ENCODE data around the gene KRTAP5-7. TPM values are rescaled to one million over a fixed set of nuclear protein-coding genes. Genes with fewer than 3 reads are reported as not detected.
"Not testable (repeated sequence)": the region's sequence is repeated elsewhere in the genome, so short reads cannot be mapped to it uniquely, and the experiment has no call there.

KRTAP5-7 gene, protein sequence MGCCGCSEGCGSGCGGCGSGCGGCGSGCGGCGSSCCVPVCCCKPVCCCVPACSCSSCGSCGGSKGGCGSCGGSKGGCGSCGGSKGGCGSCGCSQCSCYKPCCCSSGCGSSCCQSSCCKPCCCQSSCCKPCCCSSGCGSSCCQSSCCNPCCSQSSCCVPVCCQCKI
- under 1 TPM; 0.17 to 0.24 TPM for total RNA-seq

DNA sequence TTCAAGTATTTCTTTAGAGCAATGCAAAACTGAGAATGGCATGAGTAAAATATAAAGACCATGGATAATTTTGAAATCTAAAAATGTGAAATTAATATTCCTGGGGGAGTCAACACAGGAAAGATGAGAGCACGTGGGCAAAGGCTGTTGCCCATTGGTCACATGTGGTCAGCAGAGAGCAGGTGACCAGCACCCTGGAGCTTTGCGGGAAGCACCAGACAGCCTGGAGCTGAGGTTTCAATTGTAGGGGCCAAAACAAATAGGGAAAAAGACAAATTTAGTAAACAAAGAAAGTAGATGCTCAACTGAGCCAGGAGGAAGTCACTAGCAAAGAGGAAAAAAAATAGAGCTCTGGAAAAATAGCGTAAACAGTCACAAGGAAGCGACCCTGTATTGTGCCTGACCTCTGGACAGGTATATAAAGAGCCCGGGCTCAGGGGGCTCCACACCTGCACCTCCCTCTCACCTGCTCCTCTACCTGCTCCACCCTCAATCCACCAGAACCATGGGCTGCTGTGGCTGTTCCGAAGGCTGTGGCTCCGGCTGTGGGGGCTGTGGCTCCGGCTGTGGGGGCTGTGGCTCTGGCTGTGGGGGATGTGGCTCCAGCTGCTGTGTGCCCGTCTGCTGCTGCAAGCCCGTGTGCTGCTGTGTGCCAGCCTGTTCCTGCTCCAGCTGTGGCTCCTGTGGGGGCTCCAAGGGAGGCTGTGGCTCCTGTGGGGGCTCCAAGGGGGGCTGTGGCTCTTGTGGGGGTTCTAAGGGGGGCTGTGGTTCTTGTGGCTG is at the start of gene KRTAP5-7:
Gene KRTAP5-7 (plus strand): TSS at position 472 of the 780 bp plus-strand sequence. CDS start 34 bp downstream, at position 506.
- H3K4me1 ChIP-seq; H3K27ac ChIP-seq; intact Hi-C loops (cut with DNase I); H3K36me3 ChIP-seq; H3K9ac ChIP-seq (ENCODE audit: low read depth in 2 of 2, low read length in 2 of 2); DNase-seq; H3K4me3 ChIP-seq; H3K9me3 ChIP-seq; H3K27me3 ChIP-seq: not testable (repeated sequence)

DNA sequence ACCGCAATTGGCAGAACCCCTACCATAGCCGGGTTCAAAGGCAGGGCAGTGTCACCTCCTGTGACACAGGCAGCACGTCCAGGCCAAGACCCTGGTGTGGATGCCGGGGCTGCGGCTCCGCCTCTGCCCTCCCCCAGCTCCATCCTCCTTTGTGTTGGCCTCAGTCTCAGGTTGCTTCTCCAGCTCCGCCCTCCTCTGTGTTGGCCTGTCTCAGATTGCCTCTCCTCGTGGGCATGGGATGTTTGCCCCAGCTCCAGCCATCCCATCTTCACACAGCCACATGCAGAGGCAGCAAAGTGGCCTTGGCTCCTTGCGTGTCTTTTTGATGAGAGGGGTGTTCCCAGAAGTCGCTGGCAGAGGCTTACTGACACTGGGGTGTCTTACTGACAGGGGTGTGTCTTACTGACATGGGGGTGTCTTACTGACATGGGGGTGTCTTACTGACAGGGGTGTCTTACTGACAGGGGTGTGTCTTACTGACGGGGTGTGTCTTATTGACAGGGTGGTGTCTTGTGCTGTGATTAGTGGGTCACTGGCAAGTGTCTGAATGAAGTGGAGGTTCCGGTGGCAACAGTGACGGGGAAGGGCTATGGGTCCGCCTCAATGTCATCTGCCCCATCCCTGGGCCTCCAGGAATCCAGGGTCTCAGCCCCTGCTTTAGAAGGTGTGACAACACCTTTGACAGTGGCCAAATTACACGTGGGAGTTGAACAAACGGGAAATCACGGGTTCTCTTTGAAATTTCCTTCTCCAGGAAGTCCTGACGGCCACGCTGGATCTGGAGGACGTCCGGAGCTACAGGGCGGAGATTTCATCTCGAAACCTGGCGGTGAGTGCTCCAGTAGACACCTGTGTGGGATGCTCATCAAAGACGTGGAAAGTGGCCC is 49.2 kb upstream of the KRTAP5-7 start:
- Histone ChIP-seq H3K4me3 (no peak overlapping the region), H3K9ac (ENCODE audit: low read depth in 2 of 2, low read length in 2 of 2) (no peak overlapping the region), H3K36me3 (peaks cover 18% of the 10 kb centered on the region), H3K27me3 (no peaks in the 10 kb centered on the region), H3K9me3 (no peaks in the 10 kb centered on the region), H3K27ac (no peak overlapping the region), H3K4me1 (no peaks in the 10 kb centered on the region)
- TF ChIP-seq, protein P1, sequence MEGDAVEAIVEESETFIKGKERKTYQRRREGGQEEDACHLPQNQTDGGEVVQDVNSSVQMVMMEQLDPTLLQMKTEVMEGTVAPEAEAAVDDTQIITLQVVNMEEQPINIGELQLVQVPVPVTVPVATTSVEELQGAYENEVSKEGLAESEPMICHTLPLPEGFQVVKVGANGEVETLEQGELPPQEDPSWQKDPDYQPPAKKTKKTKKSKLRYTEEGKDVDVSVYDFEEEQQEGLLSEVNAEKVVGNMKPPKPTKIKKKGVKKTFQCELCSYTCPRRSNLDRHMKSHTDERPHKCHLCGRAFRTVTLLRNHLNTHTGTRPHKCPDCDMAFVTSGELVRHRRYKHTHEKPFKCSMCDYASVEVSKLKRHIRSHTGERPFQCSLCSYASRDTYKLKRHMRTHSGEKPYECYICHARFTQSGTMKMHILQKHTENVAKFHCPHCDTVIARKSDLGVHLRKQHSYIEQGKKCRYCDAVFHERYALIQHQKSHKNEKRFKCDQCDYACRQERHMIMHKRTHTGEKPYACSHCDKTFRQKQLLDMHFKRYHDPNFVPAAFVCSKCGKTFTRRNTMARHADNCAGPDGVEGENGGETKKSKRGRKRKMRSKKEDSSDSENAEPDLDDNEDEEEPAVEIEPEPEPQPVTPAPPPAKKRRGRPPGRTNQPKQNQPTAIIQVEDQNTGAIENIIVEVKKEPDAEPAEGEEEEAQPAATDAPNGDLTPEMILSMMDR (IDR thresholded peaks at IDR 0.05) = no peak
- intact Hi-C loops (cut with DNase I) = no loop called here
- no peak for DNase-seq

DNA sequence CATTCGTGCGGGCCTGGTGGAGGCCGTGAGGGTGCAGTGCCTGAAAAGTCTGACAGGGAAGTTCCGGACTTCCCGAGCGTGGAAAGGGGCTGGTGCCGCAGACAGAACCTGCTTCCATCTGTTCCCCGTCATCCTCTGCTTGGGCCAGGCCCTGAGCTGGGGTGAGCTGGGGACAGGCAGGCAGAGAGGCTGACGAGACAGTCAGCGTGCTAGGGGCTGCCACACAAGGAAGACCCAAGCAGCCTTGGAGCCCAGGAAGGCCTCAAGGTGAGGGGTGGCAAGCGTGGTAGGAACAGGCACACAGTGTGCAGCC is 48.6 kb upstream of the KRTAP5-7 start:
- no peak overlapping the region for H3K9ac ChIP-seq (ENCODE audit: low read depth in 2 of 2, low read length in 2 of 2)
- H3K9me3 ChIP-seq = no peaks in the 10 kb centered on the region
- no peak overlapping the region for H3K27ac ChIP-seq
- no peaks in the 10 kb centered on the region for H3K4me1 ChIP-seq
- TF ChIP-seq, protein P1 (IDR thresholded peaks at IDR 0.05) = no peak
- H3K36me3 ChIP-seq = peaks cover 12% of the 10 kb centered on the region
- H3K27me3 ChIP-seq = no peaks in the 10 kb centered on the region
- no peak overlapping the region for H3K4me3 ChIP-seq
- no peak for DNase-seq
- intact Hi-C loops (cut with DNase I) = no loop called here

DNA sequence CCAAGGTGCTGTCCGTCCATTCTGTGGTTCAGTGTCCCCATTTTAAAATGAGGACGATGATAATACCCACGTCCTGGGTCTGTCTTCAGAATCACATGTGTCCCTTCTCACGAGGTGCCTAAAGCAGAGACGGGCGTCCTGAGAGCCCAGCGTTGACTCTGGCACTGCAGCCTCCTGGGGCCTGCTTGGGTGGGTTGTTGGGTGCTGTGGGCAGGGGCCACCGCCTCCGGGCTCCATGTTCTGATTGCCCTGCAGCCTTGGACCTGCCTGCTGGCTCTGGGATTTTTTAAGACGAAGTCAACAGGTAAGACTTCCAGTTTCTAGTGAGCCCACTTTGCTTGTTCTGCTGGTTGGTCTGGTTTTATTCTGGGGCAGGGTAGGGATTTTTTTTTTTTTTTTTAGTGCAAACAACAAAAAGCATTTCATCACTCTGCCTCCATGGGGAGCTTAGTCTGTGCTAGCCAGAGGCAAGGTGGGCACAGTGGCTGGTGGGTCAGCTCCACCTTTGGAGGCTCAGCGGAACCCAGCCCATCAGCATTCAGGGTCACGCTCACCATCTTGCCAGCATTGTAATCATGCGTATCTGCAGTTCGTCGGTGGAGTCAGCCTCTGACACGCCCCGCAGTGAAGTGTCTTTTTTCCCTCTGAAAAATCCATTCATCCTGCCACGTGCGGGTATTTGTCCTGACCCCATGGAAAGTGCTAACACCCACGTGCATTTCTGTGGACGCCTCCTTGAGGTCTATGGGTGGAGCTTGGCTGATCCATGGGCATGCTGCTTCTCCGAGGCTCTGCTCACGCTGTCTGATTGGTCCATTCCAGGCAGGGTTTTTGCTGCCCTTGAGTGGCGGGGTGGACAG is 45.7 kb upstream of the KRTAP5-7 start:
- Histone ChIP-seq H3K36me3 (no peaks in the 10 kb centered on the region), H3K9me3 (no peaks in the 10 kb centered on the region), H3K27me3 (no peaks in the 10 kb centered on the region), H3K4me1 (no peaks in the 10 kb centered on the region), H3K4me3 (no peak overlapping the region), H3K27ac (no peak overlapping the region), H3K9ac (ENCODE audit: low read depth in 2 of 2, low read length in 2 of 2) (no peak overlapping the region)
- no peak for DNase-seq
- TF ChIP-seq, protein P1 (IDR thresholded peaks at IDR 0.05) = no peak
- intact Hi-C loops (cut with DNase I) = no loop called here

DNA sequence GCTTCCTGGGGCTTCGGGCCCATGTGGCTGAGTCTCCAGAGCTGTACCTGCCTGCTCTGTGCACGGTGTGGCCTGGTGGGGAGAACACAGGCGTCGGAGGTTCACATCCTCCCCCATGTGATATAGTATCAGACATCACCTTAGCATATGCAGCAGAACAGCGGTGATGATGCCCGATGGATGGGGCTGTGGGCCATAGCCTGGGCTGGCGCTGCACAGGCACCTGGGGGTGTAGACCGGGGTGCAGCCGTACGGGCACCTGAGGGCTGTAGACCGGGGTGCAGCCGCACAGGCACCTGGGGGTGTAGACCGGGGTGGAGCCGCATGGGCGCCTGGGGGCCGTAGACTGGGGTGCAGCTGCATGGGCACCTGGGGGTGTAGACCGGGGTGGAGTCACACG is 44.9 kb upstream of the KRTAP5-7 start:
- Histone ChIP-seq H3K27ac (no peak overlapping the region), H3K4me3 (no peak overlapping the region), H3K27me3 (no peaks in the 10 kb centered on the region), H3K4me1 (no peaks in the 10 kb centered on the region), H3K36me3 (no peaks in the 10 kb centered on the region), H3K9ac (ENCODE audit: low read depth in 2 of 2, low read length in 2 of 2) (no peak overlapping the region), H3K9me3 (no peaks in the 10 kb centered on the region)
- TF ChIP-seq, protein P1 (IDR thresholded peaks at IDR 0.05) = no peak
- intact Hi-C loops (cut with DNase I) = no loop called here
- DNase-seq = no peak

Measured in colonic mucosa (tissue), 4 donors.